SW 1271 (cell line): ENCODE measurements around the gene TLE3.
A peak's percentile ranks its signal among the peaks of the same experiment; 100 is the strongest.

Experiments used
- DNase-seq, 2 experiments: peaks; one replicate each; lab custom pipeline; 2025; lab: John Stamatoyannopoulos, UW

TLE3 gene

GRCh38 chr15:70031261-70031660, 66.5 kb downstream of the TLE3 start:
- no peak for DNase-seq

GRCh38 chr15:70030851-70031250, 66.9 kb downstream of the TLE3 start:
- DNase-seq = no peak

GRCh38 chr15:70029297-70029701, 68.4 kb downstream of the TLE3 start:
- no peak for DNase-seq

GRCh38 chr15:70027518-70027917, 70.2 kb downstream of the TLE3 start:
- no peak for DNase-seq

- DNase-seq = no peak
These were observed 70.7 kb downstream of the TLE3 start for GRCh38 chr15:70026991-70027390.

- DNase-seq = no peak
These were observed 72.1 kb downstream of the TLE3 start for GRCh38 chr15:70025413-70026296.

GRCh38 chr15:70024521-70024920, 73.2 kb downstream of the TLE3 start:
- DNase-seq = no peak

- no peak for DNase-seq
These were observed 73.8 kb downstream of the TLE3 start for GRCh38 chr15:70023769-70024491.

- peak in 1 of 2 experiments; percentile 47 for DNase-seq
These were observed 74.5 kb downstream of the TLE3 start for GRCh38 chr15:70023064-70023768.

GRCh38 chr15:70020229-70020628, 77.5 kb downstream of the TLE3 start:
- DNase-seq = no peak

- DNase-seq = no peak
These were observed 78.8 kb downstream of the TLE3 start for GRCh38 chr15:70018646-70019600.

- no peak for DNase-seq
These were observed 79.9 kb downstream of the TLE3 start for GRCh38 chr15:70017801-70018200.

- no peak for DNase-seq
These were observed 80.7 kb downstream of the TLE3 start for GRCh38 chr15:70017025-70017424.

GRCh38 chr15:70016511-70016994, 81.2 kb downstream of the TLE3 start:
- DNase-seq = no peak

- DNase-seq = no peak
These were observed 82.7 kb downstream of the TLE3 start for GRCh38 chr15:70014860-70015490.

GRCh38 chr15:70014331-70014730, 83.4 kb downstream of the TLE3 start:
- no peak for DNase-seq

GRCh38 chr15:70013656-70014313, 83.9 kb downstream of the TLE3 start:
- DNase-seq = no peak

- DNase-seq = no peak
These were observed 84.8 kb downstream of the TLE3 start for GRCh38 chr15:70012895-70013294.

GRCh38 chr15:70008697-70009290, 88.9 kb downstream of the TLE3 start:
- no peak for DNase-seq
